Body of pancreas (tissue), 4 donors: ENCODE measurements around the gene ULK4.

Experiments
- POLR2A ChIP-seq, 3 donors: fragments of 450-650 bp; IDR thresholded peaks; one replicate each; pipeline ENCODE4 v1.6.1; 2016; ENCODE audit warnings: antibody characterized with exemption in 3 of 3, mild to moderate bottlenecking in 2 of 3
- TF ChIP-seq, protein P1 (sequence below), 7 experiments: fragments of 450-650 bp in 4 of 7; fragments of 200-600 bp in 3 of 7; sonication (generic) in 3 of 7; IDR thresholded peaks; one replicate each; pipeline ENCODE4 v1.5.1; 2016 to 2019; ENCODE audit warnings: antibody characterized with exemption in 7 of 7

DNA sequence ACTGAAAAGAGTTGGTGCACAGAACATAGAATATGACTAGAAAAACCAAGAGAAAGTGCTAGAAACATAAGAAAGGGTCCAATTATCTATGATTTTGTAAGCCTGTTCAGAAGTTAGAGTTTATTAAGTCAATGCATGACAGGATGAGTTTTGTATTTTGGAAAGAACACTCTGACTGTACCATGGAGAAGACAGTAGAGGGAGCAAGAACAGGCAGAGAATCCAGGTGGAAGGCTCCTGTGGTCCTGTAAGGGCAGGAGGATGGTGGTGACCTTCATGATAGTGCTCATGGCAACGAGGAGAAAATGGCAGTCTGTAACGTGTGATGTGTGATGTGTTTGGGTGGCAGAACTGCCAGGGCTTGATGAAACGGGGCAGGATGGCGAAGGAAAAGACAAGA lies 513.5 kb downstream of the ULK4 start:
- no peak for TF ChIP-seq POLR2A (IDR thresholded peaks at IDR 0.05)
- TF ChIP-seq, protein P1, sequence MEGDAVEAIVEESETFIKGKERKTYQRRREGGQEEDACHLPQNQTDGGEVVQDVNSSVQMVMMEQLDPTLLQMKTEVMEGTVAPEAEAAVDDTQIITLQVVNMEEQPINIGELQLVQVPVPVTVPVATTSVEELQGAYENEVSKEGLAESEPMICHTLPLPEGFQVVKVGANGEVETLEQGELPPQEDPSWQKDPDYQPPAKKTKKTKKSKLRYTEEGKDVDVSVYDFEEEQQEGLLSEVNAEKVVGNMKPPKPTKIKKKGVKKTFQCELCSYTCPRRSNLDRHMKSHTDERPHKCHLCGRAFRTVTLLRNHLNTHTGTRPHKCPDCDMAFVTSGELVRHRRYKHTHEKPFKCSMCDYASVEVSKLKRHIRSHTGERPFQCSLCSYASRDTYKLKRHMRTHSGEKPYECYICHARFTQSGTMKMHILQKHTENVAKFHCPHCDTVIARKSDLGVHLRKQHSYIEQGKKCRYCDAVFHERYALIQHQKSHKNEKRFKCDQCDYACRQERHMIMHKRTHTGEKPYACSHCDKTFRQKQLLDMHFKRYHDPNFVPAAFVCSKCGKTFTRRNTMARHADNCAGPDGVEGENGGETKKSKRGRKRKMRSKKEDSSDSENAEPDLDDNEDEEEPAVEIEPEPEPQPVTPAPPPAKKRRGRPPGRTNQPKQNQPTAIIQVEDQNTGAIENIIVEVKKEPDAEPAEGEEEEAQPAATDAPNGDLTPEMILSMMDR (IDR thresholded peaks at IDR 0.05), result no peak
